HCT116 (cell line): ENCODE results near the gene CIRBP.

ENCODE experiments used
- CBX3 ChIP-seq: IDR thresholded peaks from 2 replicates; pipeline ENCODE4 v1.6.1; 2012; ENCODE audit warnings: low read depth
- CEBPB ChIP-seq: IDR thresholded peaks from 2 replicates; pipeline ENCODE4 v1.6.1; 2012; ENCODE audit warnings: low read depth
- EZH2 ChIP-seq: fragments of 200-600 bp; sonication (generic); IDR thresholded peaks from 2 replicates; pipeline ENCODE4 v1.6.1; 2017; ENCODE audit warnings: antibody characterized with exemption, mixed run types
- FOSL1 ChIP-seq: IDR thresholded peaks from 2 replicates; pipeline ENCODE4 v1.6.1; 2012; ENCODE audit warnings: low read depth
- JUND ChIP-seq: IDR thresholded peaks from 2 replicates; pipeline ENCODE4 v1.6.1; 2012
- POLR2A ChIP-seq: IDR thresholded peaks from 2 replicates; pipeline ENCODE4 v1.7.0; 2011; ENCODE audit warnings: borderline replicate concordance; ENCODE audit not compliant: insufficient read depth, insufficient read length; ENCODE audit errors: extremely low read depth
- POLR2AphosphoS5 ChIP-seq: IDR thresholded peaks from 2 replicates; pipeline ENCODE4 v1.6.1; 2011; ENCODE audit warnings: mild to moderate bottlenecking, low read depth, low read length, moderate library complexity
- SIN3A ChIP-seq: IDR thresholded peaks from 2 replicates; pipeline ENCODE4 v1.6.1; 2012; ENCODE audit warnings: low read depth
- TF ChIP-seq, protein P1 (sequence below), 3 experiments: fragments of 200-600 bp in 1 of 3; sonication (generic) in 1 of 3; IDR thresholded peaks in 2 of 3; conservative IDR thresholded peaks in 1 of 3; 2 replicates each; pipeline ENCODE4 v1.5.1; 2012 to 2017; ENCODE audit warnings: low read depth in 2 of 3, low read length in 2 of 3, antibody characterized with exemption in 1 of 3, borderline replicate concordance in 1 of 3, control low read depth in 1 of 3, mild to moderate bottlenecking in 1 of 3, mixed read lengths in 1 of 3, mixed run types in 1 of 3, moderate library complexity in 1 of 3; ENCODE audit not compliant: insufficient read depth in 1 of 3
- TF ChIP-seq, protein P2 (sequence below): IDR thresholded peaks from 2 replicates; pipeline ENCODE4 v1.6.1; 2012; ENCODE audit warnings: low read depth
- TF ChIP-seq, protein P3 (sequence below): IDR thresholded peaks from 2 replicates; pipeline ENCODE4 v1.6.1; 2011; ENCODE audit warnings: mild to moderate bottlenecking, low read length, moderate library complexity; ENCODE audit not compliant: insufficient replicate concordance; ENCODE audit errors: extremely low read depth

DNA sequence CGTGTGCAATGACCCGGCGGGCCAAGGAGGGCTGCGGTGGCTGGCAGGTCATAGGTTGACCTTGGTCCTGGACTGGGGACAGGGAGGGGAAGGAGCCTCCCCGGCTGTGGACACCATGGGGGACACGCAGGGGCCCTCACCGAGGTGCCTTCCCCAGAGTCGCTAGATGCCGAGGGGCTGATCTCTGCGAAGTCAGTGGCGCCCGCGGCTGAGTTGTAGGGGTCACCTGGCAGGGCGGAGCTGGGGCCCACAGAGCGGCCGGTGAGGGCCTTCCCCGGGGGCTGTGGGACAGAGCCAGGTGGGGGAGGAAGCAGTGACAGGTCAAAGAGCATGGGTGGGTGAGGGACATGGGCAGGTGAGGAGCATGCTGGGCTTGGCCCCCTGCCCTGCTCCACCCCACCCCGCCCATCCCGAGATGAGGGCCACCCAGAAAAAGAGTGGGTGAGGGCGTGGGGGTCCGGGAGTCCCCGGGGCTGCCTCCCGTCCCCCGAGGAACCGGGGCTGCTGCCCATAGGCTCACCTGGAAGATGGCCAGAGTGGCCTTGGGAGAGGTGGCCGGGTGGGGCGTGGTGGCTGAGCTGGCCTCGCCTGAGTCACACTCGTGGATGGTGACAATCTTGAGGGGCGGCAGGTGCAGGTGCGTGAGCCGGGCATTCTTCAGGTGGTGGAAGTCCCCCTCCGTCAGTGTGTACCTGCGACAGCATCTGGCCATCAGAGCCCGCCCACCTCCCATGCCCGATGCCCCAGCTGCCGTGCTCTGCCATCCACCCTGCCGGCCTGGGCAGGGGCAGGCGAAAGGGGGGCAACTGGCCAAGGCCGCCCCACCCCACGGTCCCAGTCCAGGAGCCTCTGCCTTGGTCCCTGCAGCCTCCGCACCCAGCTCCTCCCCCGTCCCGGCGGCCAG, 34.8 kb upstream of the CIRBP start:
- TF ChIP-seq, protein P1, sequence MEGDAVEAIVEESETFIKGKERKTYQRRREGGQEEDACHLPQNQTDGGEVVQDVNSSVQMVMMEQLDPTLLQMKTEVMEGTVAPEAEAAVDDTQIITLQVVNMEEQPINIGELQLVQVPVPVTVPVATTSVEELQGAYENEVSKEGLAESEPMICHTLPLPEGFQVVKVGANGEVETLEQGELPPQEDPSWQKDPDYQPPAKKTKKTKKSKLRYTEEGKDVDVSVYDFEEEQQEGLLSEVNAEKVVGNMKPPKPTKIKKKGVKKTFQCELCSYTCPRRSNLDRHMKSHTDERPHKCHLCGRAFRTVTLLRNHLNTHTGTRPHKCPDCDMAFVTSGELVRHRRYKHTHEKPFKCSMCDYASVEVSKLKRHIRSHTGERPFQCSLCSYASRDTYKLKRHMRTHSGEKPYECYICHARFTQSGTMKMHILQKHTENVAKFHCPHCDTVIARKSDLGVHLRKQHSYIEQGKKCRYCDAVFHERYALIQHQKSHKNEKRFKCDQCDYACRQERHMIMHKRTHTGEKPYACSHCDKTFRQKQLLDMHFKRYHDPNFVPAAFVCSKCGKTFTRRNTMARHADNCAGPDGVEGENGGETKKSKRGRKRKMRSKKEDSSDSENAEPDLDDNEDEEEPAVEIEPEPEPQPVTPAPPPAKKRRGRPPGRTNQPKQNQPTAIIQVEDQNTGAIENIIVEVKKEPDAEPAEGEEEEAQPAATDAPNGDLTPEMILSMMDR (IDR thresholded peaks at IDR 0.05 in 2 of 3, conservative IDR thresholded peaks at IDR 0.05 in 1 of 3; ENCODE audit: borderline replicate concordance in 1 of 3, insufficient read depth in 1 of 3, low read depth in 2 of 3, low read length in 2 of 3), result no peak
- TF ChIP-seq POLR2A (no peak), EZH2 (no peak), JUND (no peak), POLR2AphosphoS5 (no peak), CBX3 (no peak), CEBPB (no peak), FOSL1 (no peak), SIN3A (no peak)
- TF ChIP-seq, protein P2, sequence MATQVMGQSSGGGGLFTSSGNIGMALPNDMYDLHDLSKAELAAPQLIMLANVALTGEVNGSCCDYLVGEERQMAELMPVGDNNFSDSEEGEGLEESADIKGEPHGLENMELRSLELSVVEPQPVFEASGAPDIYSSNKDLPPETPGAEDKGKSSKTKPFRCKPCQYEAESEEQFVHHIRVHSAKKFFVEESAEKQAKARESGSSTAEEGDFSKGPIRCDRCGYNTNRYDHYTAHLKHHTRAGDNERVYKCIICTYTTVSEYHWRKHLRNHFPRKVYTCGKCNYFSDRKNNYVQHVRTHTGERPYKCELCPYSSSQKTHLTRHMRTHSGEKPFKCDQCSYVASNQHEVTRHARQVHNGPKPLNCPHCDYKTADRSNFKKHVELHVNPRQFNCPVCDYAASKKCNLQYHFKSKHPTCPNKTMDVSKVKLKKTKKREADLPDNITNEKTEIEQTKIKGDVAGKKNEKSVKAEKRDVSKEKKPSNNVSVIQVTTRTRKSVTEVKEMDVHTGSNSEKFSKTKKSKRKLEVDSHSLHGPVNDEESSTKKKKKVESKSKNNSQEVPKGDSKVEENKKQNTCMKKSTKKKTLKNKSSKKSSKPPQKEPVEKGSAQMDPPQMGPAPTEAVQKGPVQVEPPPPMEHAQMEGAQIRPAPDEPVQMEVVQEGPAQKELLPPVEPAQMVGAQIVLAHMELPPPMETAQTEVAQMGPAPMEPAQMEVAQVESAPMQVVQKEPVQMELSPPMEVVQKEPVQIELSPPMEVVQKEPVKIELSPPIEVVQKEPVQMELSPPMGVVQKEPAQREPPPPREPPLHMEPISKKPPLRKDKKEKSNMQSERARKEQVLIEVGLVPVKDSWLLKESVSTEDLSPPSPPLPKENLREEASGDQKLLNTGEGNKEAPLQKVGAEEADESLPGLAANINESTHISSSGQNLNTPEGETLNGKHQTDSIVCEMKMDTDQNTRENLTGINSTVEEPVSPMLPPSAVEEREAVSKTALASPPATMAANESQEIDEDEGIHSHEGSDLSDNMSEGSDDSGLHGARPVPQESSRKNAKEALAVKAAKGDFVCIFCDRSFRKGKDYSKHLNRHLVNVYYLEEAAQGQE, result no peak
- TF ChIP-seq, protein P3, sequence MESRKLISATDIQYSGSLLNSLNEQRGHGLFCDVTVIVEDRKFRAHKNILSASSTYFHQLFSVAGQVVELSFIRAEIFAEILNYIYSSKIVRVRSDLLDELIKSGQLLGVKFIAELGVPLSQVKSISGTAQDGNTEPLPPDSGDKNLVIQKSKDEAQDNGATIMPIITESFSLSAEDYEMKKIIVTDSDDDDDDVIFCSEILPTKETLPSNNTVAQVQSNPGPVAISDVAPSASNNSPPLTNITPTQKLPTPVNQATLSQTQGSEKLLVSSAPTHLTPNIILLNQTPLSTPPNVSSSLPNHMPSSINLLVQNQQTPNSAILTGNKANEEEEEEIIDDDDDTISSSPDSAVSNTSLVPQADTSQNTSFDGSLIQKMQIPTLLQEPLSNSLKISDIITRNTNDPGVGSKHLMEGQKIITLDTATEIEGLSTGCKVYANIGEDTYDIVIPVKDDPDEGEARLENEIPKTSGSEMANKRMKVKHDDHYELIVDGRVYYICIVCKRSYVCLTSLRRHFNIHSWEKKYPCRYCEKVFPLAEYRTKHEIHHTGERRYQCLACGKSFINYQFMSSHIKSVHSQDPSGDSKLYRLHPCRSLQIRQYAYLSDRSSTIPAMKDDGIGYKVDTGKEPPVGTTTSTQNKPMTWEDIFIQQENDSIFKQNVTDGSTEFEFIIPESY, result no peak
